SK-N-SH (cell line): Measurements from ENCODE around the gene TMEM132D.

ENCODE experiments used
- ELF1 ChIP-seq: IDR thresholded peaks from 2 replicates; pipeline ENCODE4 v1.4.0; 2012
- RFX5 ChIP-seq: IDR thresholded peaks from 2 replicates; pipeline ENCODE4 v1.6.1; 2012; ENCODE audit warnings: mild to moderate bottlenecking, improper control_type of control experiment, low read length
- TAF1 ChIP-seq: IDR thresholded peaks from 2 replicates; pipeline ENCODE4 v1.6.1; 2012; ENCODE audit warnings: low read depth, mild to moderate bottlenecking, low read length, moderate library complexity, borderline replicate concordance
- TF ChIP-seq, protein P1 (sequence below): fragments of 200-600 bp; sonication (generic); IDR thresholded peaks from 2 replicates; pipeline ENCODE4 v1.6.1; 2017; ENCODE audit warnings: antibody characterized with exemption, mild to moderate bottlenecking, moderate library complexity

DNA sequence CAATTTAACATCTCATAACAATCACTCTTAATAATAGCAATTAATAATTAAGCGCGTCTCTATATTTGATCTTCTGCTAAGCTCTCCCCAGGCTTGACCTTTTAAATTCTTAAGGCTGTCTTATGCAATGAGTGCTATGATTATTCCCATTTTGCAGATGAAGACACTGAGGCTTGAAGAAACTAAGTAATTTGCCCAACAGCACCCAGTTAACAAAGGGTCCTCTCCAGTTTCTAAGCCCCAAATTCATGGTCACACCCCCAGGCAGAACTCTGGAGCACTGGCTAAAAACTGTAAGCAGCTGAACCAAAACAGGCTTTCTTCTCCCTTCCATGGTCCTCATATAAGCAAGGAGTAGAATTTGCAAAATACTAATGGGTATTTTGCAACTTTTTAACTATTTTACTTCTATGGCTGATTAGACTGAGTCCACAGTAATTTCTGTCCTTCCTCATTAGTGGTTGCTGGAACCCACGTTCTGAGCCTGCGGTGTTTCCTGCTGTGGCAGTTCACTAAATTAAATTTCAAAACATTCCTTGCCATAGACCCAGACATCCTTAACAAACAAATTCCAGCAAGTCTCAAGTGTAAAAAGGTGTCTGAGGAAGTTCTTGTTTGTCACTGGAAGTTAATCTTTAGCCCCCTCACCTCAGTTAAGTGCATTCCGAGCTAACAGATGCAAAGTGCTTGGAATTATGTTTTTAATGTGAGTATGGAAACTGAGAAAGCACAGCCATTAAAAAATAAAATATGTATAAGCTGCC lies 76.5 kb downstream of the TMEM132D start:
- TF ChIP-seq ELF1 (no peak), RFX5 (no peak), TAF1 (no peak)
- TF ChIP-seq, protein P1, sequence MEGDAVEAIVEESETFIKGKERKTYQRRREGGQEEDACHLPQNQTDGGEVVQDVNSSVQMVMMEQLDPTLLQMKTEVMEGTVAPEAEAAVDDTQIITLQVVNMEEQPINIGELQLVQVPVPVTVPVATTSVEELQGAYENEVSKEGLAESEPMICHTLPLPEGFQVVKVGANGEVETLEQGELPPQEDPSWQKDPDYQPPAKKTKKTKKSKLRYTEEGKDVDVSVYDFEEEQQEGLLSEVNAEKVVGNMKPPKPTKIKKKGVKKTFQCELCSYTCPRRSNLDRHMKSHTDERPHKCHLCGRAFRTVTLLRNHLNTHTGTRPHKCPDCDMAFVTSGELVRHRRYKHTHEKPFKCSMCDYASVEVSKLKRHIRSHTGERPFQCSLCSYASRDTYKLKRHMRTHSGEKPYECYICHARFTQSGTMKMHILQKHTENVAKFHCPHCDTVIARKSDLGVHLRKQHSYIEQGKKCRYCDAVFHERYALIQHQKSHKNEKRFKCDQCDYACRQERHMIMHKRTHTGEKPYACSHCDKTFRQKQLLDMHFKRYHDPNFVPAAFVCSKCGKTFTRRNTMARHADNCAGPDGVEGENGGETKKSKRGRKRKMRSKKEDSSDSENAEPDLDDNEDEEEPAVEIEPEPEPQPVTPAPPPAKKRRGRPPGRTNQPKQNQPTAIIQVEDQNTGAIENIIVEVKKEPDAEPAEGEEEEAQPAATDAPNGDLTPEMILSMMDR, result no peak
